NT2/D1 (cell line): Measurements from ENCODE around the gene MAST4.

Experiments
- DNase-seq: peaks from one replicate; pipeline ENCODE4 v3.0.0-alpha.2; 2011; ENCODE audit warnings: low read depth, low spot score
- H3K27me3 ChIP-seq: 2 replicates; pipeline ENCODE4 v1.6.0; 2011; ENCODE audit warnings: mild to moderate bottlenecking; ENCODE audit not compliant: insufficient read length, insufficient read depth
- H3K36me3 ChIP-seq: 2 replicates; pipeline ENCODE4 v1.6.1; 2011; ENCODE audit warnings: mild to moderate bottlenecking, low read length, mixed read lengths; ENCODE audit not compliant: insufficient read depth, insufficient read length
- H3K4me1 ChIP-seq: 2 replicates; pipeline ENCODE4 v1.5.1; 2011; ENCODE audit not compliant: insufficient read depth, insufficient read length
- H3K4me3 ChIP-seq: 2 replicates; pipeline ENCODE4 v1.5.1; 2011; ENCODE audit warnings: low read depth; ENCODE audit not compliant: insufficient read length
- H3K9ac ChIP-seq: 2 replicates; pipeline ENCODE4 v1.6.0; 2011; ENCODE audit warnings: low read depth; ENCODE audit not compliant: insufficient read length
- H3K9me3 ChIP-seq: 2 replicates; pipeline ENCODE4 v1.5.1; 2011; ENCODE audit warnings: mild to moderate bottlenecking, low read length; ENCODE audit not compliant: insufficient read depth
- SUZ12 ChIP-seq: IDR thresholded peaks from 2 replicates; pipeline ENCODE4 v1.6.1; 2011; ENCODE audit not compliant: insufficient read length, insufficient read depth; ENCODE audit errors: extremely low read depth
- YY1 ChIP-seq: IDR thresholded peaks from 2 replicates; pipeline ENCODE4 v1.6.1; 2011; ENCODE audit not compliant: insufficient read length, insufficient read depth
- ZNF274 ChIP-seq: IDR thresholded peaks from 2 replicates; pipeline ENCODE4 v1.6.1; 2011; ENCODE audit warnings: mild to moderate bottlenecking, low read depth, low read length

The MAST4 gene

DNA sequence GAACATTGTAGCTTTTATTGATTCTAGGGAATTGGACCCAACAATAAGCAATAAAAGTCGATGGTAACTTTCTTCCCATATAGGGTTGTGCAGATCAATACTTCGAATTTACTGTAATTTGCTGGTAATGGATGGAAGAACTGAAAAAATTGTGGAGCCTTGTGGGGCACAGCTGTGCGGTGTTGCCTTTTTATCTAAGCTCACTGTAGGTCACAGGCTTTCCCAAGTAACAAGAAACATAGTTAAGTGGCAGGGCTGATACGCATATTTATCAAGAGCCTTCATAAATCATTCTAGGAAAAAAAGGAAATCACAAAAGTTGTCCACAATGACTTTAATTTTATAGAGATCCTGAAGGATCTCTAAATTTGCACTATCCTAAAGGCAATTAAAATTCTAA lies 292.9 kb downstream of the MAST4 start:
- Histone ChIP-seq H3K9me3 (no peaks in the 10 kb centered on the region), H3K9ac (no peak overlapping the region), H3K27me3 (no peaks in the 10 kb centered on the region), H3K4me1 (no peaks in the 10 kb centered on the region), H3K4me3 (no peak overlapping the region), H3K36me3 (no peaks in the 10 kb centered on the region)
- DNase-seq: no peak
- TF ChIP-seq YY1 (no peak), SUZ12 (no peak), ZNF274 (no peak)

DNA sequence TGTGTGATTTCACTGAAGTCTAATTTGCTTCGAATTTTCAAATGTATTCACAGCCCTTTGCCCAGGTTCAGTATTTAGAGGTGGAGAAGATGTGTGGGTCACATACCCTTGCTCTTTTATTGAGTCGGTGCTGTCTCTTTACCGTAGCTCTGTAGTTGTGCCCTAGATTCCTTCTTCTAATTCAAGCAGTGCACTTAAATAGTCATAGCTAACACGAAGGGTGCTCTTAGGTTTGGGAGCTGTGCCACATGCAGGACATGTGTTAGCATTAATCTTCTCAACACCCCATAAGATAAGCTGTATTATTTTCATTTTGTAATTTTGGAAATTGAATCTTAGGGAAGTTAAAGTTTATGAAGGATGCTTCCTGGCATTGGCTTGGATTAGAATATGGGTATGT lies 293.3 kb downstream of the MAST4 start:
- DNase-seq: no peak
- H3K9ac ChIP-seq: no peak overlapping the region
- H3K4me1 ChIP-seq: no peaks in the 10 kb centered on the region
- no peaks in the 10 kb centered on the region for H3K9me3 ChIP-seq
- H3K27me3 ChIP-seq: no peaks in the 10 kb centered on the region
- TF ChIP-seq SUZ12 (no peak), YY1 (no peak), ZNF274 (no peak)
- no peak overlapping the region for H3K4me3 ChIP-seq
- no peaks in the 10 kb centered on the region for H3K36me3 ChIP-seq

DNA sequence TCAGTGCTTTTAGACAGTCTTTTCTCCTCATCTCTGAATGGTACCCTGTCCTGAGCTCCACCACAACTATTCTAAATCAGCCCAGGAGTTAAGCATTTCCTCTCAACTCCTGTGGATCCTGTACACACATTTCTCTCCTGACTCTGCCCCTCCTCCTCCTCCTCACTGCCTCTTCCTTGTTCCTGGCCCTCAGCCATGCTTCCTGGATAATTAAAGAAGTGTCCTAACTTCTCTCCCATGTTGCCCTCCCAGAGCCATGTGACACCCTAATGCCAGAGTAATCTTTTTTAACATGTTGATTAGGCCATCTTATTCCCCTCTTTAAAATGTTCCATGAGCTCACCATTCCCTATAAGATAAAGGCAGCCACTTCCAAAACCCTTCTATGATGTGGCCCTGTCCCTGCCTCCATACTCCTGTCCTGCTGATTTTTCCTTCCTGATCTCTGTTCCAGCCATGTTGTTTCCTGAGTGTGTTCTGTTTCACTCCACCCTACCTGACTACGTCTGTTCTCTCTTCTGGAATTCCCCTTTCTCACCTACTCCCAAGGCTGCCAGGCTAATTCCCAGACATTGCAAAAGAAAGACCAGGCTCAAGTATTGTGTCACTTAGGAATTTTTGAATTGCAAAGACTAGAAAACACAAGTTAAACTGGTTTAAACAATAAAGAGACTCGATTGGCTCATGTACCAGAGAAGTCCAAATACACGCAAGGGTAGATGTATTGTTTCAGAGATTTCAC lies 295.2 kb downstream of the MAST4 start:
- TF ChIP-seq ZNF274: no peak
- TF ChIP-seq SUZ12: no peak
- no peak for TF ChIP-seq YY1
- H3K4me3 ChIP-seq: no peak overlapping the region
- no peaks in the 10 kb centered on the region for H3K36me3 ChIP-seq
- no peak overlapping the region for H3K9ac ChIP-seq
- DNase-seq: no peak
- no peaks in the 10 kb centered on the region for H3K9me3 ChIP-seq
- H3K4me1 ChIP-seq: no peaks in the 10 kb centered on the region
- no peaks in the 10 kb centered on the region for H3K27me3 ChIP-seq

DNA sequence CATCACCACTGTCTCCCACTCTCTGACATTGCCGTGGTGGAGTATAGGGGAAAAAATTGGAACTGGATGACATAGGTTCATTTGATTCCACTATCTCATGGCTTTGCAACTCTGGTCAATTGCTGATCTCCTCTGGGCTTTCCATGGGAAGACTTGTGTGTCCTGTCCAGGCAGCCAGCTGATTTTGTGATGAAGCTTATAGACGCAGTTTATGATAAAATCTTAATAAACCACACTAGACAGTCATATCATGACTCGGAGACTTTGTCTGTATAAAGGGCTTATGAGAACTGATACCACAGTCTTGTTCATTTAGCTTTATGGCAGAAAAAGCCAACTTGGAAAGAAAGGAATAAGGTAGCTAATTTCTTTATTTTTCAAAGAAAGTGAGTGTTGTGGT lies 296.5 kb downstream of the MAST4 start:
- Histone ChIP-seq H3K9ac (no peak overlapping the region), H3K9me3 (no peaks in the 10 kb centered on the region), H3K4me1 (no peaks in the 10 kb centered on the region), H3K36me3 (no peaks in the 10 kb centered on the region), H3K27me3 (no peaks in the 10 kb centered on the region), H3K4me3 (no peak overlapping the region)
- no peak for TF ChIP-seq YY1
- no peak for TF ChIP-seq SUZ12
- TF ChIP-seq ZNF274: no peak
- DNase-seq: no peak

DNA sequence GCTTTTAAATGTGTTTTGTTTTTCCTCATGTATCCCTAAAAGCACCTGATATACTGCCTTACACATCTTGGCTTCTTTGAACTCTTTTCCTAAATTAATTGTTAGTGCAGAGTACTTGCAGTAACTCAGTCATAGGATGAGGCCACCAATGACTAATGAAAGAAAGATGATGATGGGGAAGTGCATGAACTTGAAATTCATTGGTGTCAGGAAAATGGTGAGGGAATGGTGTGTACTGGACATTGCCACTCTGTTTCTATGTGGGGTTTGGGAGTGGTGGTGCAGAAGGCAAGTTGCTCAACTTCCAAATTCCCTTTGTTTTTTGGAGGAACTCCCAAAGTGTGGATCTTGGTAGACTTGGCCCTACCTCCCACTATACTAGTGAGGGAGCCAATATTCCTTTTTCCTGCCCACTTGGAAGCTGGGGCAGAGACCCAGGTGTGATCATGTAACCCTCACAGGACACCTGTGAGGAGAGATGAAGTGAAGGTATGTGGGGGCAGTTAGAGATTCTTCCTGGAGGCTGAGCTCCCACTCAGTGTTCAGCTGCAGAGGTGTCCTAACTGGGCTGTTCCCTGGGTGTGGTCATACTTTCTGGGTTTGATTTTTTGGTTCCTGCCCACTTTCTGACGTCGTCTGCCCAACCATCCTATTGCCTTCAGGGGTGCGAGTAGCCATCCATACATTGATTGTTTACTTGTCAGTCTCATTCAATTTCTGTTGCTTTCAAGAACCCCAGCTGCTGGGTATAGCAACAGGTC lies 298.5 kb downstream of the MAST4 start:
- DNase-seq: no peak
- no peaks in the 10 kb centered on the region for H3K9me3 ChIP-seq
- H3K27me3 ChIP-seq: no peaks in the 10 kb centered on the region
- no peak overlapping the region for H3K4me3 ChIP-seq
- no peaks in the 10 kb centered on the region for H3K4me1 ChIP-seq
- H3K9ac ChIP-seq: no peak overlapping the region
- TF ChIP-seq ZNF274 (no peak), YY1 (no peak), SUZ12 (no peak)
- no peaks in the 10 kb centered on the region for H3K36me3 ChIP-seq

DNA sequence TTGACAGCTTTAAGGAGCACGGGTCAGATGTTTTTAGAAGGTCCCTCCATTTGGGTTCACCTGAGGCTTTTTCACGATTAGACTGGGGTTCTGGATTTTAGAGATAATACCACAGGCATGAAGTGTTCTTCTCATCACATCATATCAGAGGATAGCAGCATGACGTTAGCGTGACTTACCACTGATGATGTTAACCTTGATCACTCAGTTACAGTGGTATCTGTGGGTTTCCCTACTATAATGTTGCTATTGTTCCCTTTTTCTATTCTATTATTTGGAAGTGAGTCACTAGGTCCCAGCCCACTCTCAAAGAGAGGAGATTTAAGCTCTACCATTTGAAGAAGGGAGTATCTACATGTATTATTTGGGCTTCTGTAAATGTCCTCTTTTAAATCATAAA lies 300.0 kb downstream of the MAST4 start:
- Histone ChIP-seq H3K27me3 (peaks cover 1% of the 10 kb centered on the region), H3K9ac (no peak overlapping the region), H3K4me3 (no peak overlapping the region), H3K36me3 (no peaks in the 10 kb centered on the region), H3K9me3 (no peaks in the 10 kb centered on the region), H3K4me1 (no peaks in the 10 kb centered on the region)
- no peak for DNase-seq
- TF ChIP-seq ZNF274 (no peak), SUZ12 (no peak), YY1 (no peak)

DNA sequence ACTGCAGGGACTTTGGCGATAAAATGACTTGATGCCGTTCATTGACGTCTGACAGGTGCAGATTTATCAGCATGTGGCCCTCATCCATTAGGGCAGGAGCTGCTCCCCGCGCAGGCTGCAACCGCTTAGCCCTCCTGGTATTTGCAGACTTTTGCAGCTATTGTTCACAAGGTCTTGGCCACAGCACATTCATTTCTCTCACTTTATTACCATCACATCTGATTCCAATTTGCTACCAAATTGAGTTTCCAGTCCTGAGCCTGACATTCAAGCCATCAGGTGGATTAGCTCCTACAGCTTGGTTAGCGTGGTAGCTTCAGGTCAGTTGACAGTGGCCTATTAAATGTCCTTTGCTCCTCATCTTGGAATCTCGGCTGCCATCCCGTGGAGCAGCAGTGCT lies 301.2 kb downstream of the MAST4 start:
- DNase-seq: no peak
- no peak overlapping the region for H3K9ac ChIP-seq
- TF ChIP-seq YY1 (no peak), SUZ12 (no peak), ZNF274 (no peak)
- H3K4me1 ChIP-seq: no peaks in the 10 kb centered on the region
- no peaks in the 10 kb centered on the region for H3K36me3 ChIP-seq
- no peaks in the 10 kb centered on the region for H3K9me3 ChIP-seq
- no peak overlapping the region for H3K4me3 ChIP-seq
- H3K27me3 ChIP-seq: peaks cover 12% of the 10 kb centered on the region
